ENCODE results near the gene SLC43A3.

The SLC43A3 gene

GRCh38 chr11:57474017-57474802, 47.3 kb upstream of the SLC43A3 start:
- DNase-seq (ENCODE audit: low spot score): no peak
- TF ChIP-seq, protein P1, sequence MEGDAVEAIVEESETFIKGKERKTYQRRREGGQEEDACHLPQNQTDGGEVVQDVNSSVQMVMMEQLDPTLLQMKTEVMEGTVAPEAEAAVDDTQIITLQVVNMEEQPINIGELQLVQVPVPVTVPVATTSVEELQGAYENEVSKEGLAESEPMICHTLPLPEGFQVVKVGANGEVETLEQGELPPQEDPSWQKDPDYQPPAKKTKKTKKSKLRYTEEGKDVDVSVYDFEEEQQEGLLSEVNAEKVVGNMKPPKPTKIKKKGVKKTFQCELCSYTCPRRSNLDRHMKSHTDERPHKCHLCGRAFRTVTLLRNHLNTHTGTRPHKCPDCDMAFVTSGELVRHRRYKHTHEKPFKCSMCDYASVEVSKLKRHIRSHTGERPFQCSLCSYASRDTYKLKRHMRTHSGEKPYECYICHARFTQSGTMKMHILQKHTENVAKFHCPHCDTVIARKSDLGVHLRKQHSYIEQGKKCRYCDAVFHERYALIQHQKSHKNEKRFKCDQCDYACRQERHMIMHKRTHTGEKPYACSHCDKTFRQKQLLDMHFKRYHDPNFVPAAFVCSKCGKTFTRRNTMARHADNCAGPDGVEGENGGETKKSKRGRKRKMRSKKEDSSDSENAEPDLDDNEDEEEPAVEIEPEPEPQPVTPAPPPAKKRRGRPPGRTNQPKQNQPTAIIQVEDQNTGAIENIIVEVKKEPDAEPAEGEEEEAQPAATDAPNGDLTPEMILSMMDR (IDR thresholded peaks at IDR 0.05; ENCODE audit: poor library complexity, severe bottlenecking): no peak

GRCh38 chr11:57473285-57473841, 46.4 kb upstream of the SLC43A3 start:
- Histone ChIP-seq H3K4me3 (ENCODE audit: severe bottlenecking) (no peak overlapping the region), H3K27me3 (ENCODE audit: insufficient read depth, poor library complexity, severe bottlenecking) (peaks cover 6% of the 10 kb centered on the region), H3K9me3 (ENCODE audit: severe bottlenecking) (no peaks in the 10 kb centered on the region), H3K4me1 (ENCODE audit: insufficient read depth, poor library complexity, severe bottlenecking) (no peaks in the 10 kb centered on the region), H3K27ac (ENCODE audit: poor library complexity, severe bottlenecking) (no peak overlapping the region), H3K36me3 (ENCODE audit: low read depth) (no peaks in the 10 kb centered on the region)
- TF ChIP-seq, protein P1 (IDR thresholded peaks at IDR 0.05; ENCODE audit: poor library complexity, severe bottlenecking): no peak
- DNase-seq (ENCODE audit: low spot score) (no peak), ATAC-seq (ENCODE audit: low read depth) (no peak)

More at GRCh38 chr11:57474017-57474802, 47.3 kb upstream of the SLC43A3 start:
- Histone ChIP-seq H3K27ac (ENCODE audit: poor library complexity, severe bottlenecking) (no peak overlapping the region), H3K9me3 (ENCODE audit: severe bottlenecking) (no peaks in the 10 kb centered on the region), H3K4me1 (ENCODE audit: insufficient read depth, poor library complexity, severe bottlenecking) (no peaks in the 10 kb centered on the region), H3K27me3 (ENCODE audit: insufficient read depth, poor library complexity, severe bottlenecking) (peaks cover 6% of the 10 kb centered on the region), H3K4me3 (ENCODE audit: severe bottlenecking) (no peak overlapping the region), H3K36me3 (ENCODE audit: low read depth) (no peaks in the 10 kb centered on the region)
- ATAC-seq (ENCODE audit: low read depth): no peak

- Histone ChIP-seq H3K4me1 (ENCODE audit: insufficient read depth, poor library complexity, severe bottlenecking) (no peaks in the 10 kb centered on the region), H3K9me3 (ENCODE audit: severe bottlenecking) (no peaks in the 10 kb centered on the region), H3K27me3 (ENCODE audit: insufficient read depth, poor library complexity, severe bottlenecking) (peaks cover under 1% of the 10 kb centered on the region), H3K36me3 (ENCODE audit: low read depth) (no peaks in the 10 kb centered on the region), H3K27ac (ENCODE audit: poor library complexity, severe bottlenecking) (no peak overlapping the region), H3K4me3 (ENCODE audit: severe bottlenecking) (no peak overlapping the region)
- DNase-seq (ENCODE audit: low spot score) (no peak), ATAC-seq (ENCODE audit: low read depth) (no peak)
- TF ChIP-seq, protein P1 (IDR thresholded peaks at IDR 0.05; ENCODE audit: poor library complexity, severe bottlenecking): no peak
Observed at GRCh38 chr11:57471496-57471895, 44.6 kb upstream of the SLC43A3 start.

- TF ChIP-seq, protein P1 (IDR thresholded peaks at IDR 0.05; ENCODE audit: poor library complexity, severe bottlenecking): no peak
- no peak for ATAC-seq (ENCODE audit: low read depth)
- no peaks in the 10 kb centered on the region for H3K36me3 ChIP-seq (ENCODE audit: low read depth)
- no peaks in the 10 kb centered on the region for H3K4me1 ChIP-seq (ENCODE audit: insufficient read depth, poor library complexity, severe bottlenecking)
- H3K4me3 ChIP-seq (ENCODE audit: severe bottlenecking): no peak overlapping the region
- H3K9me3 ChIP-seq (ENCODE audit: severe bottlenecking): no peaks in the 10 kb centered on the region
- DNase-seq (ENCODE audit: low spot score): no peak
- no peaks in the 10 kb centered on the region for H3K27me3 ChIP-seq (ENCODE audit: insufficient read depth, poor library complexity, severe bottlenecking)
- no peak overlapping the region for H3K27ac ChIP-seq (ENCODE audit: poor library complexity, severe bottlenecking)
Observed at GRCh38 chr11:57469268-57469667, 42.3 kb upstream of the SLC43A3 start.

- no peaks in the 10 kb centered on the region for H3K27me3 ChIP-seq (ENCODE audit: insufficient read depth, poor library complexity, severe bottlenecking)
- no peak overlapping the region for H3K27ac ChIP-seq (ENCODE audit: poor library complexity, severe bottlenecking)
- H3K9me3 ChIP-seq (ENCODE audit: severe bottlenecking): no peaks in the 10 kb centered on the region
- ATAC-seq (ENCODE audit: low read depth) (no peak), DNase-seq (ENCODE audit: low spot score) (no peak)
- no peaks in the 10 kb centered on the region for H3K36me3 ChIP-seq (ENCODE audit: low read depth)
- TF ChIP-seq, protein P1 (IDR thresholded peaks at IDR 0.05; ENCODE audit: poor library complexity, severe bottlenecking): no peak
- H3K4me3 ChIP-seq (ENCODE audit: severe bottlenecking): no peak overlapping the region
- no peaks in the 10 kb centered on the region for H3K4me1 ChIP-seq (ENCODE audit: insufficient read depth, poor library complexity, severe bottlenecking)
Observed at GRCh38 chr11:57468276-57468675, 41.4 kb upstream of the SLC43A3 start.
